ENCODE data around the gene PSORS1C1.

DNA sequence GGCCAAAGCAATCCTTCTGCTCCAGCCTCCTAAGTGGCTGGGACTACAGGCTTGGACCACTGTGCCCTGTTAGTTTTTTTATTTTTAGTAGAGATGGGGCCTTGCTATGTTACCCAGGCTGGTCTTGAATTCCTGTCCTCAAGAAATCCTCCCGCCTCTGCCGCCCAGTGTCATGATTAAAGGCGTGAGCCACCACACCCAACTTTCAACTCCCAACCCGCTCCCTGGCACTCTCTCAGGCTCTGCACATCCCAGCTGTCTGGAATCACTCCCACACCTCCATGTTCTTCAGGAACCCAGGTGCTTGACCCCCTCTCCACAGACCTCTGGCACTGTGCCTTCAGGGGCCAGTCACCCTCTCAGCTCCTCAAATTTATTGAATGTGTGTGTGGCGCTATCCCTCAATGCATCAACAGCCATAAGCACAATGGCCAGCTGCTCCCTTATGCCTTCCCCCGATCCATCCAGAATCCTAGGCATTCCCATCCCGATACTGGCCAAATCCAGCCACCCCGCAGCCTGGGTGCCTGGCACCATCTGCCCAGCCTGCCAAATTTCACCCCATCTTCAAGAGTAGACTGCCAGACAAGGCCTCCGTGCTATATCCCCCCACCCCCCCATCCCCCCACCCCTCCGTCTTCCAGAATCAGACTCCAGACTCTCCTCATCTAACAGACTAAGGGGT, 56.5 kb downstream of the PSORS1C1 start:
- TF ChIP-seq, protein P1, sequence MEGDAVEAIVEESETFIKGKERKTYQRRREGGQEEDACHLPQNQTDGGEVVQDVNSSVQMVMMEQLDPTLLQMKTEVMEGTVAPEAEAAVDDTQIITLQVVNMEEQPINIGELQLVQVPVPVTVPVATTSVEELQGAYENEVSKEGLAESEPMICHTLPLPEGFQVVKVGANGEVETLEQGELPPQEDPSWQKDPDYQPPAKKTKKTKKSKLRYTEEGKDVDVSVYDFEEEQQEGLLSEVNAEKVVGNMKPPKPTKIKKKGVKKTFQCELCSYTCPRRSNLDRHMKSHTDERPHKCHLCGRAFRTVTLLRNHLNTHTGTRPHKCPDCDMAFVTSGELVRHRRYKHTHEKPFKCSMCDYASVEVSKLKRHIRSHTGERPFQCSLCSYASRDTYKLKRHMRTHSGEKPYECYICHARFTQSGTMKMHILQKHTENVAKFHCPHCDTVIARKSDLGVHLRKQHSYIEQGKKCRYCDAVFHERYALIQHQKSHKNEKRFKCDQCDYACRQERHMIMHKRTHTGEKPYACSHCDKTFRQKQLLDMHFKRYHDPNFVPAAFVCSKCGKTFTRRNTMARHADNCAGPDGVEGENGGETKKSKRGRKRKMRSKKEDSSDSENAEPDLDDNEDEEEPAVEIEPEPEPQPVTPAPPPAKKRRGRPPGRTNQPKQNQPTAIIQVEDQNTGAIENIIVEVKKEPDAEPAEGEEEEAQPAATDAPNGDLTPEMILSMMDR (IDR thresholded peaks at IDR 0.05; ENCODE audit: insufficient read depth, low read length), result no peak
- no peak for TF ChIP-seq SPI1 (IDR thresholded peaks at IDR 0.05; ENCODE audit: borderline replicate concordance, low read depth)
- no peak for TF ChIP-seq POLR2AphosphoS5 (IDR thresholded peaks at IDR 0.05; ENCODE audit: low read depth)
- no peak for TF ChIP-seq GABPA (IDR thresholded peaks at IDR 0.05; ENCODE audit: low read depth)
- TF ChIP-seq, protein P2, sequence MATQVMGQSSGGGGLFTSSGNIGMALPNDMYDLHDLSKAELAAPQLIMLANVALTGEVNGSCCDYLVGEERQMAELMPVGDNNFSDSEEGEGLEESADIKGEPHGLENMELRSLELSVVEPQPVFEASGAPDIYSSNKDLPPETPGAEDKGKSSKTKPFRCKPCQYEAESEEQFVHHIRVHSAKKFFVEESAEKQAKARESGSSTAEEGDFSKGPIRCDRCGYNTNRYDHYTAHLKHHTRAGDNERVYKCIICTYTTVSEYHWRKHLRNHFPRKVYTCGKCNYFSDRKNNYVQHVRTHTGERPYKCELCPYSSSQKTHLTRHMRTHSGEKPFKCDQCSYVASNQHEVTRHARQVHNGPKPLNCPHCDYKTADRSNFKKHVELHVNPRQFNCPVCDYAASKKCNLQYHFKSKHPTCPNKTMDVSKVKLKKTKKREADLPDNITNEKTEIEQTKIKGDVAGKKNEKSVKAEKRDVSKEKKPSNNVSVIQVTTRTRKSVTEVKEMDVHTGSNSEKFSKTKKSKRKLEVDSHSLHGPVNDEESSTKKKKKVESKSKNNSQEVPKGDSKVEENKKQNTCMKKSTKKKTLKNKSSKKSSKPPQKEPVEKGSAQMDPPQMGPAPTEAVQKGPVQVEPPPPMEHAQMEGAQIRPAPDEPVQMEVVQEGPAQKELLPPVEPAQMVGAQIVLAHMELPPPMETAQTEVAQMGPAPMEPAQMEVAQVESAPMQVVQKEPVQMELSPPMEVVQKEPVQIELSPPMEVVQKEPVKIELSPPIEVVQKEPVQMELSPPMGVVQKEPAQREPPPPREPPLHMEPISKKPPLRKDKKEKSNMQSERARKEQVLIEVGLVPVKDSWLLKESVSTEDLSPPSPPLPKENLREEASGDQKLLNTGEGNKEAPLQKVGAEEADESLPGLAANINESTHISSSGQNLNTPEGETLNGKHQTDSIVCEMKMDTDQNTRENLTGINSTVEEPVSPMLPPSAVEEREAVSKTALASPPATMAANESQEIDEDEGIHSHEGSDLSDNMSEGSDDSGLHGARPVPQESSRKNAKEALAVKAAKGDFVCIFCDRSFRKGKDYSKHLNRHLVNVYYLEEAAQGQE (IDR thresholded peaks at IDR 0.05; ENCODE audit: insufficient replicate concordance, low read depth), result no peak

Data from HL-60 (cell line).